Measurements from ENCODE around the gene LETM1. TPM values are rescaled to one million over a fixed set of nuclear protein-coding genes. Genes with fewer than 3 reads are reported as not detected.

LETM1 gene
- total and polyA plus RNA-seq, 2 of the 13 experiments (the other 11 are each of a cell fraction or from before 2014, with no cell fraction given): 9.7 to 41.6 TPM

DNA sequence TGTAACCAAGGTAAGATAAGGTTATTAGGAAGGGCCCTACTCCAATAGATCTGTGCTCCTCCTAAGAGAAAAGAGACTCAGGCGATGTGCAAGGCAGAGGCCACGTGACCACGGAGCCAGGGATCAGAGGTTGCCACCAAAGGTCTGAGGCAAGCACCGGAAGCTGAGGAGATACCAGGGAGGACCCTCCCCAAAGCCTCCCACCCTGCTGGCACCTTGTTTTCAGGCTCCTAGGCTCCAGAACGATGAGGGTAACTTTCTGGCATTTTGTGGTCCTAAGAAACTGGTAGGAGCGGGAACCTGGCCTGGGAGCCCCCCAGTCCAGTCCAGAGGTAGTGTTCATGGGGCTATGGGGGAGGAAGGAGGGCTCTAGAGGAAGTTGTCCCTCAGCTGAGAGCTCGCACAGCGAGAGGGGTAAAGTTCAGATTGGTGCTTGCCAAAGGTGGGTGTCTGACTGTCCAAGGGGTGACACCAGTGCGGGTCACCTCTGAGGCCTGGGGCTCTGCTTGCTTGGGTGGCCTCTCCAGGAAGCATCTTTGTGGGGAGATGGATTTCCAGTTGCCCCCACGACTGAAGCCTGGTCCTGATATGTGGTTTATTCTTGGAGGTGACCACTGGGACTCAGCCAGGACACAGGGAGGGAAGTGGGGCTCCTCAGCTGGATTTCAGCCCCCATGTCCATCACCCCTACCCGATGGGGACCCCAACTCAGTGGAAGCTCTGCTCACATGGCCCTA lies 7.5 kb upstream of the LETM1 start (continued):
- TF ChIP-seq, protein P1, sequence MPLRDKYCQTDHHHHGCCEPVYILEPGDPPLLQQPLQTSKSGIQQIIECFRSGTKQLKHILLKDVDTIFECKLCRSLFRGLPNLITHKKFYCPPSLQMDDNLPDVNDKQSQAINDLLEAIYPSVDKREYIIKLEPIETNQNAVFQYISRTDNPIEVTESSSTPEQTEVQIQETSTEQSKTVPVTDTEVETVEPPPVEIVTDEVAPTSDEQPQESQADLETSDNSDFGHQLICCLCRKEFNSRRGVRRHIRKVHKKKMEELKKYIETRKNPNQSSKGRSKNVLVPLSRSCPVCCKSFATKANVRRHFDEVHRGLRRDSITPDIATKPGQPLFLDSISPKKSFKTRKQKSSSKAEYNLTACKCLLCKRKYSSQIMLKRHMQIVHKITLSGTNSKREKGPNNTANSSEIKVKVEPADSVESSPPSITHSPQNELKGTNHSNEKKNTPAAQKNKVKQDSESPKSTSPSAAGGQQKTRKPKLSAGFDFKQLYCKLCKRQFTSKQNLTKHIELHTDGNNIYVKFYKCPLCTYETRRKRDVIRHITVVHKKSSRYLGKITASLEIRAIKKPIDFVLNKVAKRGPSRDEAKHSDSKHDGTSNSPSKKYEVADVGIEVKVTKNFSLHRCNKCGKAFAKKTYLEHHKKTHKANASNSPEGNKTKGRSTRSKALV (CRISPR knock-in tag; IDR thresholded peaks at IDR 0.05): no peak
- TF ChIP-seq, protein P2, sequence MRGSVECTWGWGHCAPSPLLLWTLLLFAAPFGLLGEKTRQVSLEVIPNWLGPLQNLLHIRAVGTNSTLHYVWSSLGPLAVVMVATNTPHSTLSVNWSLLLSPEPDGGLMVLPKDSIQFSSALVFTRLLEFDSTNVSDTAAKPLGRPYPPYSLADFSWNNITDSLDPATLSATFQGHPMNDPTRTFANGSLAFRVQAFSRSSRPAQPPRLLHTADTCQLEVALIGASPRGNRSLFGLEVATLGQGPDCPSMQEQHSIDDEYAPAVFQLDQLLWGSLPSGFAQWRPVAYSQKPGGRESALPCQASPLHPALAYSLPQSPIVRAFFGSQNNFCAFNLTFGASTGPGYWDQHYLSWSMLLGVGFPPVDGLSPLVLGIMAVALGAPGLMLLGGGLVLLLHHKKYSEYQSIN (CRISPR knock-in tag; IDR thresholded peaks at IDR 0.05; ENCODE audit: borderline replicate concordance): no peak
- TF ChIP-seq ZBTB20 (CRISPR knock-in tag; IDR thresholded peaks at IDR 0.05; ENCODE audit: borderline replicate concordance, low read depth): no peak
- TF ChIP-seq MTF2 (CRISPR knock-in tag; IDR thresholded peaks at IDR 0.05; ENCODE audit: borderline replicate concordance): no peak
- TF ChIP-seq, protein P3, sequence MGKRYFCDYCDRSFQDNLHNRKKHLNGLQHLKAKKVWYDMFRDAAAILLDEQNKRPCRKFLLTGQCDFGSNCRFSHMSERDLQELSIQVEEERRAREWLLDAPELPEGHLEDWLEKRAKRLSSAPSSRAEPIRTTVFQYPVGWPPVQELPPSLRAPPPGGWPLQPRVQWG (CRISPR knock-in tag; IDR thresholded peaks at IDR 0.05; ENCODE audit: borderline replicate concordance, low read depth): no peak
- TF ChIP-seq, protein P4, sequence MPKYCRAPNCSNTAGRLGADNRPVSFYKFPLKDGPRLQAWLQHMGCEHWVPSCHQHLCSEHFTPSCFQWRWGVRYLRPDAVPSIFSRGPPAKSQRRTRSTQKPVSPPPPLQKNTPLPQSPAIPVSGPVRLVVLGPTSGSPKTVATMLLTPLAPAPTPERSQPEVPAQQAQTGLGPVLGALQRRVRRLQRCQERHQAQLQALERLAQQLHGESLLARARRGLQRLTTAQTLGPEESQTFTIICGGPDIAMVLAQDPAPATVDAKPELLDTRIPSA (CRISPR knock-in tag; IDR thresholded peaks at IDR 0.05; ENCODE audit: borderline replicate concordance): no peak
- TF ChIP-seq SAFB2 (CRISPR knock-in tag; IDR thresholded peaks at IDR 0.05; ENCODE audit: borderline replicate concordance, low read depth): no peak
- no peak for TF ChIP-seq ZNF432 (CRISPR knock-in tag; IDR thresholded peaks at IDR 0.05; ENCODE audit: borderline replicate concordance)
- no peak for TF ChIP-seq CAMTA2 (CRISPR knock-in tag; IDR thresholded peaks at IDR 0.05; ENCODE audit: borderline replicate concordance)
- TF ChIP-seq ZSCAN20 (CRISPR knock-in tag; IDR thresholded peaks at IDR 0.05; ENCODE audit: borderline replicate concordance): no peak
- TF ChIP-seq, protein P5, sequence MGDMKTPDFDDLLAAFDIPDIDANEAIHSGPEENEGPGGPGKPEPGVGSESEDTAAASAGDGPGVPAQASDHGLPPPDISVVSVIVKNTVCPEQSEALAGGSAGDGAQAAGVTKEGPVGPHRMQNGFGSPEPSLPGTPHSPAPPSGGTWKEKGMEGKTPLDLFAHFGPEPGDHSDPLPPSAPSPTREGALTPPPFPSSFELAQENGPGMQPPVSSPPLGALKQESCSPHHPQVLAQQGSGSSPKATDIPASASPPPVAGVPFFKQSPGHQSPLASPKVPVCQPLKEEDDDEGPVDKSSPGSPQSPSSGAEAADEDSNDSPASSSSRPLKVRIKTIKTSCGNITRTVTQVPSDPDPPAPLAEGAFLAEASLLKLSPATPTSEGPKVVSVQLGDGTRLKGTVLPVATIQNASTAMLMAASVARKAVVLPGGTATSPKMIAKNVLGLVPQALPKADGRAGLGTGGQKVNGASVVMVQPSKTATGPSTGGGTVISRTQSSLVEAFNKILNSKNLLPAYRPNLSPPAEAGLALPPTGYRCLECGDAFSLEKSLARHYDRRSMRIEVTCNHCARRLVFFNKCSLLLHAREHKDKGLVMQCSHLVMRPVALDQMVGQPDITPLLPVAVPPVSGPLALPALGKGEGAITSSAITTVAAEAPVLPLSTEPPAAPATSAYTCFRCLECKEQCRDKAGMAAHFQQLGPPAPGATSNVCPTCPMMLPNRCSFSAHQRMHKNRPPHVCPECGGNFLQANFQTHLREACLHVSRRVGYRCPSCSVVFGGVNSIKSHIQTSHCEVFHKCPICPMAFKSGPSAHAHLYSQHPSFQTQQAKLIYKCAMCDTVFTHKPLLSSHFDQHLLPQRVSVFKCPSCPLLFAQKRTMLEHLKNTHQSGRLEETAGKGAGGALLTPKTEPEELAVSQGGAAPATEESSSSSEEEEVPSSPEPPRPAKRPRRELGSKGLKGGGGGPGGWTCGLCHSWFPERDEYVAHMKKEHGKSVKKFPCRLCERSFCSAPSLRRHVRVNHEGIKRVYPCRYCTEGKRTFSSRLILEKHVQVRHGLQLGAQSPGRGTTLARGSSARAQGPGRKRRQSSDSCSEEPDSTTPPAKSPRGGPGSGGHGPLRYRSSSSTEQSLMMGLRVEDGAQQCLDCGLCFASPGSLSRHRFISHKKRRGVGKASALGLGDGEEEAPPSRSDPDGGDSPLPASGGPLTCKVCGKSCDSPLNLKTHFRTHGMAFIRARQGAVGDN (CRISPR knock-in tag; IDR thresholded peaks at IDR 0.05): peak; percentile 78
- no peak for TF ChIP-seq ZNF251 (CRISPR knock-in tag; IDR thresholded peaks at IDR 0.05)
- no peak for TF ChIP-seq CBX1 (IDR thresholded peaks at IDR 0.05; ENCODE audit: low read depth)
- no peak for TF ChIP-seq EP300 (IDR thresholded peaks at IDR 0.05; ENCODE audit: low read depth in 2 of 2, low read length in 2 of 2)
- TF ChIP-seq EP300 (CRISPR knock-in tag; IDR thresholded peaks at IDR 0.05; ENCODE audit: borderline replicate concordance): no peak
